Renal cortical epithelial cell (primary cell): Measurements from ENCODE around the gene PGAP3. TPM values are rescaled to one million over a fixed set of nuclear protein-coding genes. Genes with fewer than 3 reads are reported as not detected.

Source experiments
- DNase-seq: peaks from one replicate; pipeline ENCODE4 v3.0.0-alpha.2; 2011; ENCODE audit warnings: low read depth
- total RNA-seq: library from RNA; depleted of rRNA; stranded (reverse); fragments of >200 nt; gene quantifications from 2 replicates; pipeline ENCODE4 v1.2.3, GENCODE V29; 2014

PGAP3 gene
- total RNA-seq, 1 donor from 2014 or later: 21.8 TPM

DNA sequence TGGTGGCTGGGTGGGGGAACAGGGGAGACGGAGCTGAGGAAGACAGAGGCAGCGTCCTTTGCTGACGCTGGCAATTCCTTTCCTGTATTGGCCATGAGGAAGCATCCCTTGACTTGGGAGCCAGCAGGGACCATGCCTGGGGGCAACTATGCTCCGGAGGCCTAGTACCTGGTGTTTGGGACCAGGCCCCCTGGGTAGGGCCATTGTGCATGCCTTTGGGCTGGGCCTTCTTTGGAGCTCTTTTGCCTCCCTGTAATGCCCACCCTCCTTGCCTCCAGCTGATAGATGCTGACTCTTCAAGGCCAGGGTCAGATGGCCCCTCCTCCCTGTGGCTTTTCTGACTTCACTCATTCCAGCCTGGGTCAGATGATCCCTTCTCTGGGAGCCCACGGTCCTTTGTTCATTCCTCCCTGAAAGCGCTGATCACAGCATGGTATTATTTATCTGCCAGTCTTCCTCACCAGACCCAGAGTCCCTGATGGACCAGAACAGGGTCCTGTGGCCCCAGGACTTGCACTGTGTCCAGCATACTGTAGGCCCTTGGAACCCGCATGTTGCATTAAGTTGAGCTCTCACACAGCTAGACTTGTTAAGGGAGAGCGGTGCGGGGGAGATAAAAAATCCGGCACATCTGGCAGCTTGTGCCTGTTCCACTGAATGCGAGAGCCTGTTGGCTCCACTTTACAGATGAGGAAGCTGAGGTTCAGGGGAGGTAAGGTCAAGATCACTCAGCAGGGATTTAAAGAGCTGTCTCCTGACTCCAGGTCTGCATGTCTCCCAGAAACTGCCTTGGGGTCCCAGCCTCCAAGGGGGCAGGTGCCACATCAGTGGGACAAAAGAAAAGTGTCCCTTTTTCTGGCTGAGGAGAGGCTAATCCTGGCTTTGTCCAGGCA is 48.0 kb downstream of the PGAP3 start:
- no peak for DNase-seq

DNA sequence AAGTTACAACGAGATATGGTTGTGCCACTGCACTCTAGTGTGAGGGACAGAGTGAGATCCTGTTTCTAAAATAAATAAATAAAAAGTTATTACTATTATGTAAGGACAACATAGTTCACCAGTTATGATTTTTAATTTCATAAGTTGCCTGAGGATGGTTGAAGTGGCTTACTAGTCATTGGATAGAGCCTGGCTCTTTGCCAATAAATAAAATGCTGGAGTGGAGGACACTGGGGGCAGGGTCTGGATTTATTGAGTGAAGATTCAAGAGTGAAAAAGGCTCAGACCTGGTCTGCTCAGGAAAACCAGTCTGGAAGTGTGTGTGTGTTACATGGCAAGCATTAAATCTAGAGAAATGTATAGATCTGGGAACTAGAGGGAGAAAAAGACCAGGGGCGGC is 48.8 kb downstream of the PGAP3 start:
- DNase-seq: no peak

DNA sequence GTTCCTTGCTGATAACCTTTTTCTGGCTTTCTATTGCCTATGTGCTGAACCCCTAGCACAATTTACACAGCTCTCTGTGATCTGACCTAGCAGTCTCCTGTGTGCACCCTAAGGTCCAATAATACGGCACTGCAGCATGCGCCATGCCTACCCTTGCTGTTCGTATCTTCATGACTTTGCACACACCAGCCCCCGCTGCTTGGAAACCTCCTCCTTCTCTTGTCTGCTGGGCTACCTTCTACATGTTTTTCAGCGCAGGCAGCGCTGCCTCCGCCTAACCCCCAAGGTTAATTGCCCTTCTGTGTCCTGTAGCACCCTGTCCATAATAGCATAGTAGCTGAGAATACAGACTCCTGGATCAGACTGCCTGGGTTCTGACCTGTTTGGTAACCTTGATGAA is 49.5 kb downstream of the PGAP3 start:
- DNase-seq: no peak

DNA sequence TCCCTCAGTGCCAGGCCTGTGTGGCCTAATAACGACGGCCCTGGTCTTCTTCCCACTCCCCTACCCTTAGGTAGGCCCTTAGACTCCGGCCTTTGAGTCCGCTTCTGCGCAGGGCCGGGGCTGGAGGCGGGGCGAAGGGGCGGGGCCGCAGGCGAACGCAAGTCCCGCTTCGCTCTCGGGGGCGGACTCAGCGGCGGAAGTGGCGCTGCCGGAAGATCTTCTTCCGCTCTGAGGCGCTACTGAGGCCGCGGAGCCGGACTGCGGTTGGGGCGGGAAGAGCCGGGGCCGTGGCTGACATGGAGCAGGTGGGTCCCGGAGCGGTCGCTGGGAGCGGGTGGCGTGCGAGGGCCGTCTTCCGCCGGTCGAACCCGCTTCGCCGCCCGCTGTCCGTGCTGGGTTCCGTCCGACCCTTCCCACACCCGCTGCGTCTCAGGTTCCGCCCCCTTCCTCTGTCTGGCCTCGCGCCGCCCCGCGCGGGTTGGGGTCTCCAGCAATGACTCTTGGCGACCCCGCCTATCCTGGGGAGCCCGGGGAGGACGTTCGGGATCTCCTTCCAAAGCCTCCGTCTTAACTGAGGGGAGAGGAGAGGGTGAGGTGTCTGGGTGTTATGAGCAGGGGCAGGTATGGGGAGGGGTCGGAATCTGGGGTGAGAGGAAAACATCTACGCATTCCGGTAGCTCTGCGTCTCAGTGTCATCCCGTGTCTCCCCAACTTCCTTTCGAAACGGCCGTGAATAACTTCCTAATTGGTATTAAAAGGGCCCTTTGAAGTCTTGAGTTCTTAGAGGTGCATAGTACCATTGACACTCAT is 50.7 kb downstream of the PGAP3 start, which contains the start of gene STARD3:
Gene STARD3, plus strand, starts transcription at position 218 of the 810 bp plus-strand sequence. CDS start 16,388 bp downstream, outside the sequence.
- DNase-seq: peak; percentile 70

DNA sequence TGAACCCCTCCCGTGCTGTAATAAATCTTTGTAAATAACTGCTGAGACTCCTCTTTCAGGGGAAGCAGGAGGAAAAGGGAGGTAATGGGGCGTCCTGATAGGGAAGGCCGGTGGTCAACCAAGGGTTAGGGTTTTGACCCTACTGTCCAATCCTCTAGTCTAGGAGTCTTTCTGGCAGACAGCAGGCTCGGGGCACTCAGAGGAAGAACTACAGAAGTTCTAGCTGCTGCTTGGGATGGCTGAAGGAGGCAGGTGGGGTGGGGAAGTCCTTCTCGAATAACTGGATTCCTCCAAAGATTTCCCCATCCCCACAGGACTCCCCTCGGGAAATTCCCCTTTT is 51.3 kb downstream of the PGAP3 start:
- DNase-seq: no peak

DNA sequence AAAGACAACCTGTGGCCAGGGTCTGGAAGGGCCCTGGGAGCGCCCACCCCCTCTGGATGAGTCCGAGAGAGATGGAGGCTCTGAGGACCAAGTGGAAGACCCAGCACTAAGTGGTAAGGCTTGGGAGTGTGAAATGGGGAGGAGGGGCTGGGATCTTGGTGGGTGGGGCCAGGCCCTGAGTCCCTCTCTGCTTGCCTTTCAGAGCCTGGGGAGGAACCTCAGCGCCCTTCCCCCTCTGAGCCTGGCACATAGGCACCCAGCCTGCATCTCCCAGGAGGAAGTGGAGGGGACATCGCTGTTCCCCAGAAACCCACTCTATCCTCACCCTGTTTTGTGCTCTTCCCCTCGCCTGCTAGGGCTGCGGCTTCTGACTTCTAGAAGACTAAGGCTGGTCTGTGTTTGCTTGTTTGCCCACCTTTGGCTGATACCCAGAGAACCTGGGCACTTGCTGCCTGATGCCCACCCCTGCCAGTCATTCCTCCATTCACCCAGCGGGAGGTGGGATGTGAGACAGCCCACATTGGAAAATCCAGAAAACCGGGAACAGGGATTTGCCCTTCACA is 52.2 kb downstream of the PGAP3 start:
- no peak for DNase-seq

DNA sequence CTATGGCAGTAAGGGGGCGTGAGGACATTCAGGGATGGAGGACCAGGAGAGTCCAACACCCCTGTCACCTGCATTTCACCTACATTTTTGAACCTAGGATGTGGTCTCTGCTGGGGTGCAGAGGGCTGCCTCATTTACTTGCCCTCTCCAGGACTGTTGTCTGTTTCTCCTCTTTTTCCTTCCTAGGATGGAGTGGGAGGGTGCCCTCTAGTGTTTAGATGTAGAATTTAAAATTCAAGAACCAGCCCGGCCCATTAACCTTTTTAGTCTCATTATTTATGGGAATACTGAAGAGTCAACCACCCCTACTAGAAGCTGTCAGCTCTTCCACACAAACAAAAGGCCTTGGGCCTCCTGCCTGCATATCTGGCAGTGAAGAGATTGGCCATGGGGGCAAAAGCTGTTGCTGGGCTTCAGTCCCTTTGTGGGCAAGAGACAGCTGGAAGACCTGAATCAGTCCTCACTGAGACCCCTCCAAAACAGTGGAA is 53.4 kb downstream of the PGAP3 start:
- DNase-seq: peak; percentile 33

DNA sequence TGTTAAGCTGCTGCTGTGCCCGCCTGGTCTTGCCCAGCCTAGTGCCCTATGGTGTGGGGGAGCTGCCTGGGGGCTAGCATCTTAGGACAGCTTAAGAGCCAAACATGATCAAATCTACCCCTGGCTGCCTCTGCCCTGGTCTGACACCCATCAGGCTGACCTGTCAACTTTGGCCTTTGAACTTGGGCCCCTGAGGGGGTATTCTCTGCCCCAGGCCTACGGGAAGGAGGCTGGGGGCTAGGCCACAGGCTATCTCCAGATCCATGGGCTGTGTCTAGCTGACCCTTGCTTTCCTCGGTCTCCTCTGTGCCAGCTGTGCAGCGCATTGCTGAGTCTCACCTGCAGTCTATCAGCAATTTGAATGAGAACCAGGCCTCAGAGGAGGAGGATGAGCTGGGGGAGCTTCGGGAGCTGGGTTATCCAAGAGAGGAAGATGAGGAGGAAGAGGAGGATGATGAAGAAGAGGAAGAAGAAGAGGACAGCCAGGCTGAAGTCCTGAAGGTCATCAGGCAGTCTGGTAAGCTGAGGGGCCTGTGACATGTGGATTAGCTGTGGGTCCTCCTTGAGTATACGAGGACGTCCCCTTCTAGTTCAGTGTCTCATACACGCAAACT is 54.2 kb downstream of the PGAP3 start:
- DNase-seq: no peak

DNA sequence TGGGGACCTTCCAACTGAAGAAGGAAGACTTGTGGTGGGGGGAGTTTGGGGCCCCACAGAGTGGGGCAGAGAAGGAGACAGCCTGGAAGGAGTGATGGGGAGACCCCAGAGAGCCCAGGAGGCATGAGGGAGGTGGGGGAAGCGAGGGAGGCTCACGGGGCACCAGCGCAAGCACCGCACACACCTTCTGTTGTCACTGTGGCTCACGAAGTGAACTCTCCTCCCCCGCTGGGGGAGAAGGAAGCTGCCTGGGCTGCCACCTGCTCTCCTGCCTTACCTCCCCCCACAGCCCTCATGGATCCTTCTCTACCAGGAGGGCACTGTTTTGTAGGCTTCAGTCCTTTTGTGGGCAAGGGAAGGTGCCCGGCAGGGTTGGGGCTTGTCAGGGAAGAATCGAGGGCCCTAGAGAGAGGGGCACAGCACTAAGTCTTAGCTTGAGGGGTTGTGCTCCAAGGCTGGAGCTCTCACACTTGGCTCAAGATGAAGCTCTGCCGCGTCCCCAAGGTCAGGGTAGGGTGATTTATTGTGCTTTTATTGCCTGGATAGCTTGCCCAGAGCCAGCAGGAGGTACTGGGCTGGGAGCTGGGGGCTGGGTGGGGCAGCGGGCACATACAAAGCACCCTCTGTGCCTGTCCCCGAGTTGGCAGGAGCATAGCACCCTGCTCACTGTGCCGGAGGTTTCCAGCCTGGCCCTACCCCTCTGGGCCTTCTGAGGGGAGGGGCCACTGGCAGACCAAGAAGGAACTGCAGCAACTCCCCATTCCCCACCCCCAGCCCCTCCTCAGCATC is 55.5 kb downstream of the PGAP3 start:
- DNase-seq: no peak

DNA sequence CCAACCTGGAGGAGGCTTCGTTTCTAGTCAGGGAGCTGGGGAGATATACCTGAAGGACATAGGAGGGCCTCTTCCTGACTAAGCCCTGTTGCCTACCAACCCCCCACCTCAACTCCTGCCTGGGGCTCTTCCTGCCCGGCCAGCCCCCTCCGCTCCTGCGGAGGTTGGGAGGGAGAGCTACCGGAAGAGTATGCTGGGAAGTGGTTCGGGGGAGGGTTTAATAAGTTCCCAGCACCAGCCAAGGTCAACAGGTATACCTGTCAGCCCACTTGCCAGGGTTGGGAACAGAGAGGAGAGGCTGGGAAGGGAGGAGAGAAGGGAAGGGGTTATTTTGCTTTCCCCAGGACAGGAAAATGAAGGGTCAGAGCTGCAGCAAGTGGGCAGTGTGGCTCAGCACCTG is 56.5 kb downstream of the PGAP3 start:
- peak; percentile 33 for DNase-seq

DNA sequence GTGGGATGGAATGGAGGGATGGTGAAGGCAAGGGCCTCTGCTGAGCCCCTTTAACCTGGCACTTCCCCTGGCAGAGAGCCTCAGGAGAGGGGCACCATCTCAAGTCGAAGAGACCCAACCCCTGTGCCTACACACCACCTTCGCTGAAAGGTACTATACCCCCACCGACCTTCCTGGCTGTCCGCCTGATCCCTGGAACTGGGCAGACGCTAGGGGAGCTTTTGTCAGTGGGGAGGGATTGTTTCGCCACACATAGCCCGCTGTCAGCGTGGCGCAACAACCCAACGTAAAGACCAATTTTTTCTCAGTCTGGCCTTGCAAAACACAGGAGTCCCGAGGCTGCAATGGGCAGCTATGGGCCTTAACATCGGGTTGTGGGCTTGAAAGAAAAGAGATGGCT is 58.0 kb downstream of the PGAP3 start:
- no peak for DNase-seq

DNA sequence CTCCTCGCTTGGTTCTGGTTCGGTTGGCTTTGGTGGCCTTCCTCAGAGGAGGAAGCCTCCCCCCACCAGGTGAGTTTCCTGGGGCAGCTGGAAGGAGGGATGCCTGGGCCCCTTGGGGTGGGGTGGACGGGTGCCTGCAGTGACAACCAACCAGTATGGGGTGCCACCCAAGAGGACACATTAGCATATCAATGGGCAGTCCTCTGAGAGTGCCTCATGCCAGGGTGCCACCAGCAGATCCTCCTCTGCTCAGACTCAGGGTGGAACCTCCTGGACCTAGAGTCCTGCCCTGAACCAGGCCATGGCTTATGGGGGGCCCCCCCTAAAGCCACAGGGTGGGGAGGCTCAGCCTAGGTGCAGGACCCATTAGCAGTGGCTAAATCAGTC is 58.4 kb downstream of the PGAP3 start:
- DNase-seq: no peak

DNA sequence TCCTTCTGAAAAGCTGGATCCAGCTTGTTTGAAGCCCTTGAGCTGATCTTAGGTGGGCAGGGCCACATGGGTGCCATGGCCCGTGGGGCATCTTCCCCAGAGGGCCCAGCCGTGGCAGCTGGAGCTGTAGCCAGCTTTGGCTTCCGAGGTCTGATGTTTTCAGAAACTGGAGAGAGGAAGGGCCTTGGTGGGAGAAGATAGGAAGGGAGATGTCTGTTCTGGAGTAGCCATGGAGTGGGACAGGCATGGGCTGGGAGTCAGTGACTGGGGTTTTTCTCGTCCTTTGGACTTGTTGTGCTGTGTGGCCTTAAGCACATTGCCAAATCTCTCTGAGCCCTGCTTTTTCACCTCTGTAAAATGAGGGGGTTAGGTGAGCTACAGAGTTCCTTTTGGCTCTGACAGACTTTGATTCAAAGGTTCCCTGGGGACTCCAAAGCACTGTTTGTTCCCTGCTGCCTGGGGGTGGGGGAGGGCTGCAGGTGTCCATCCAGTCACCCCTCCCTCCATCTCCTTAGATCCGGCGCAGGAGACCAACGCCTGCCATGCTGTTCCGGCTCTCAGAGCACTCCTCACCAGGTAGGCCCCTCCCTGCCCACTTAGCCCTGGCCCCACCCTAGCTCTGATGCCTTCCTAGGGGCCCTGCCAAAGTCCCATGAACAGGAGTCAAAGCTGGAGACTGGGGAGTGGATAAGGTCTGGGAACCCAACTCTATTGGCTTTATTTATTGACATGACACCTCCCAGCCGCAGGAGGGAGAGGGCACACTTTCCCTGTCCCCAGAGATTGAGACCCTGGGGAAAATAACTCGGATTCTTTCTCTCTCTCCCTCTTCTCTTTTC is 59.0 kb downstream of the PGAP3 start:
- no peak for DNase-seq

DNA sequence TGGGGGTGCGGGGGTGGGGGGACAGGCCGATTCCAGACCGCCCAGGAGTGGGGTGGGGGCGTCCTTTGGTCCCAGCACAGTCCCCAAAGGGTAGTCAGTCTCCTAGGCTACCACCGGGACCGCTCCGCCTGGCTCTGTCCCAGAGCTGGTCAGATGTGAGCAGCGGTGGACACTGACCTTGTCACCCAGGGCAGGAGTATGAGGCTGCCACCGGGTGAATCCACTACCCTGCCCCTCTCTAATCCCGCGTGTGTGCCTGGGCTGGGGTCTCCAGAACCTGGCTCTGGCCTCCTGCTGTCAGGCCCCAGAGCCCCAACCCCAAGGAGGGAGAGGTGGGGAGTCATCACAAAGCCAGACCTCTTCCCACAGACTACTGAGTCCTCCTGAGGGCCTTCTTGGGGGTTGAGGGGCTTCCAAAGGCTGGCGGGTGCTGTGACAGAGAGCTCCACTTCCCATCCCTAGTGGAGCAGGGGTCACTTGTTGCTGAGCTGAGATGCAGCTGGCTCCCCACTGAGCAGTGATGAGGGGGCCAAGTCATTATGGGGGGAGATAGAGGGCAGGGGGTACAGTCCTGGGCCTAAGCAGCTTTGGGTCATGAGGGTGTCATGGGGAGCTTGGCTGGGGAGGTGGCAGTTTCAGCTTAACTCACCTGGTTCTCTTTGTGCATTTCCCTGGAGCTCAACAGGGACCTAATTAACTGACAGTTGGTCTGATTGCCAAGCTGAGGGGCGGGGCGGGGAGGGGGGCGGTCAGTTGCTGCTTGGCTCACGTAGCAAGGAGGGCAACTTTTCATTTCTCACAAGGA is 59.9 kb downstream of the PGAP3 start:
- no peak for DNase-seq

DNA sequence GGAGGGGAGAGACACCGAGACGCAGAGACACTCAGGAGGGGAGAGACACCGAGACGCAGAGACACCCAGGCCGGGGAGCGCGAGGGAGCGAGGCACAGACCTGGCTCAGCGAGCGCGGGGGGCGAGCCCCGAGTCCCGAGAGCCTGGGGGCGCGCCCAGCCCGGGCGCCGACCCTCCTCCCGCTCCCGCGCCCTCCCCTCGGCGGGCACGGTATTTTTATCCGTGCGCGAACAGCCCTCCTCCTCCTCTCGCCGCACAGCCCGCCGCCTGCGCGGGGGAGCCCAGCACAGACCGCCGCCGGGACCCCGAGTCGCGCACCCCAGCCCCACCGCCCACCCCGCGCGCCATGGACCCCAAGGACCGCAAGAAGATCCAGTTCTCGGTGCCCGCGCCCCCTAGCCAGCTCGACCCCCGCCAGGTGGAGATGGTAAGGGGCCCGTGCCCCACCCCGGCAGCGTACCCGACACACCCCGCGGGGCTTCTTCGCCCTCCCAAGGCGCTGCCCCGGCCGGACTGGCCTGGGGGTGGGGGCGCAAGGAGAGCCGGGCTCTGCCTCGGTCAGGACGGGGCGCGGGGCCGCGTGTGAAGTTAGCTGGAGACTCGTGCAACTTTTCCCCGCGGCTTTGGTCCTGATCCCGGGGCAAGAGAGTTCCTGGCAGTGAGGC is 60.7 kb downstream of the PGAP3 start:
- DNase-seq: no peak

DNA sequence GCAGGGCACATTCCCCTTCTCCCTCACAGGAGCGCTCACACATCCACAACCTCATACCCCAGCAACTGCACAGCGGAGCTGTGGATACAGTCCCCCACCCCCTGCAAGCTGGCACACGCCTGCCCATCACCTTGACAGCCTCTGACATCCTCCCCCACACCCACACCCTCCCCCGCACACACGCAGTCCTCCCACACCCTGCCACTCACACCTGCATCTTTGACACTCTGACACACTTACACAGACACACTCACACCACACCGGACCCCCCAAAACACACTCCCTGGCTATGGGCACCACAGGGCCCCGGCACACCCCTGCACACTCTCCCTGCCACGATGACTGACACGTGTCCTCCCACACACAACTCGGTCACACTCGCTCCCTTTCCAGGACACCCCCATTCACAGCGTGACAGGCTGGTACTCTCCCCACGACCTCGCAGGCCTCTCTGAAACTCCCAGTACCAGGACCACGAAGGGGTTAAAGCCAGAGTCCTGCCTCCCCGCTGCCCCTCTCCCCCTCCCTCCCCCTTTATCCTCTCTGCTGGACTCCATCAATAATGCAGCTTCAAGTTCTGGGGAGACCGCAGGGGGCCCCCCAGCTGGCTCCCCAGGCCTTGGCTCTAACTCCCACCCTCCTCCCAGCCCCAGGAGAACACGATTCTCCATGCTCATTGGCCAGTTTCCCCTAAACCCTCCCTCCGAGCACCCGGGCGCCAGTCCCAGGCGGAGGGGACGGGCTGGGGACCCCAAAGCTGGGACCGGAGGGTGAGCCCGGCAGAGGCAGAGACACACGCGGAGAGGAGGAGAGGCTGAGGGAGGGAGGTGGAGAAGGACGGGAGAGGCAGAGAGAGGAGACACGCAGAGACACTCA is 61.4 kb downstream of the PGAP3 start, which contains the start of gene PPP1R1B:
Gene PPP1R1B, plus strand, starts transcription at position 782 of the 876 bp plus-strand sequence. CDS start 441 bp downstream, outside the sequence.
- DNase-seq: no peak

DNA sequence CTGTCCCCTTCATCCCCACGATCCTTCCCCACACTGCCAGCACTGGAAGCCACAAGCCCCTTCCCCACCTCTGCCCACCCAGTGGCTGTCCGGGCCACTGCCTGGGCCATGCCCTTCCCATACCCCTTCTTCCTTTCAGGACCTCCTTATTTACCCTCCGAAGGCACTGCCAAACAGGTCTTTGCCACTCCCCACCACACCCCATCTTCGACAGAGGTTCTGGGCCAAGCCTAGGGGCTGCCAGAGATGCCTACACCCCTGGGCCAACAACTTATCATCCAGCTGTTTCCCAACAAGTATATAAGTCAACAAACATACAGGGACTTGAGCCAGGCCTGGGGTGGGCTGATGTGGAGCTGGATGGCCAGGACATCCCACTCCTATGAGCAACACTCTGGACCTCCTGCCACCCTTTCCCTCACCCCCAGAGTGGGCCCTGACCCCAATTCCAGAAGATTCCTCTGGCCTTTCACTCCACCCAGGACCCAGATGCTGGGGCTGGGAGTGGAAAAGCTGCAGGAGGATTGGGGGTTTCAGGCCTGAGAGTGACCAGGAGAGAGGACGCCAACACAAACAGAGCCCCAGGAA is 62.6 kb downstream of the PGAP3 start:
- no peak for DNase-seq
